Stomach (tissue), 9 donors: ENCODE measurements around the gene PHTF2. TPM values are rescaled to one million over a fixed set of nuclear protein-coding genes. Genes with fewer than 3 reads are reported as not detected.
"Not testable (repeated sequence)": the region's sequence is repeated elsewhere in the genome, so short reads cannot be mapped to it uniquely, and the experiment has no call there.

Source experiments
- DNase-seq, 2 donors: peaks; one replicate each; pipeline versions ENCODE4 v3.0.0 to v3.0.0-alpha.2; 2013 to 2019
- H3K27ac ChIP-seq, 5 donors: fragments of 200-600 bp in 4 of 5; sonication (generic) in 4 of 5; one replicate each; pipeline ENCODE4 v1.5.1; 2013 to 2019; ENCODE audit warnings: mild to moderate bottlenecking in 1 of 5, moderate library complexity in 1 of 5
- H3K27me3 ChIP-seq, 3 donors: fragments of 200-600 bp; sonication (generic); one replicate each; pipeline ENCODE4 v1.5.1; 2017 to 2019; ENCODE audit warnings: mixed run types in 1 of 3
- H3K36me3 ChIP-seq, 4 donors: fragments of 200-600 bp; sonication (generic); 1 replicate in 3 of 4; 2 replicates in 1 of 4; pipeline ENCODE4 v1.5.1; 2016 to 2019
- H3K4me1 ChIP-seq, 4 donors: fragments of 200-600 bp; sonication (generic); one replicate each; pipeline ENCODE4 v1.5.1; 2016 to 2019
- H3K4me3 ChIP-seq, 4 donors: fragments of 200-600 bp; sonication (generic) in 3 of 4; one replicate each; pipeline ENCODE4 v1.5.1; 2016 to 2019; ENCODE audit warnings: mild to moderate bottlenecking in 1 of 4
- H3K9me3 ChIP-seq, 4 donors: fragments of 200-600 bp; sonication (generic); one replicate each; pipeline ENCODE4 v1.5.1; 2016 to 2019
- CTCF ChIP-seq, 7 experiments: fragments of 450-650 bp in 4 of 7; fragments of 200-600 bp in 3 of 7; sonication (generic) in 3 of 7; IDR thresholded peaks; one replicate each; pipeline ENCODE4 v1.5.1; 2016 to 2019; ENCODE audit warnings: antibody characterized with exemption in 7 of 7, control low read depth in 2 of 7, mild to moderate bottlenecking in 1 of 7
- EP300 ChIP-seq: sonication (generic); formaldehyde crosslinking; IDR thresholded peaks from one replicate; pipeline ENCODE4 v1.6.1; 2017; ENCODE audit warnings: antibody characterized with exemption
- POLR2A ChIP-seq, 4 donors: fragments of 450-650 bp; IDR thresholded peaks; one replicate each; pipeline ENCODE4 v1.6.1; 2016; ENCODE audit warnings: antibody characterized with exemption in 4 of 4, control low read depth in 2 of 4, mild to moderate bottlenecking in 1 of 4, moderate library complexity in 1 of 4
- POLR2AphosphoS5 ChIP-seq, 3 donors: sonication (generic); formaldehyde crosslinking; IDR thresholded peaks; one replicate each; pipeline ENCODE4 v1.6.1; 2016; ENCODE audit warnings: antibody characterized with exemption in 3 of 3
- WGBS, 5 donors: extraction: QIAGEN DNeasy Blood & Tissue Kit in 3 of 5; methylation state at CpG; one replicate each; pipeline versions ENCODE4 v1.1.5 to v1.1.7; 2013 to 2018; 5-methylcytosine and 5-hydroxymethylcytosine counted together
- intact Hi-C: fragments of 100-400 bp; cut with DNase I; formaldehyde crosslinking; loops from one replicate; pipeline ENCODE4 v1.15.1; 2023; ENCODE audit warnings: low total_unique reads
- polyA plus RNA-seq, 3 donors: library from polyadenylated mRNA; stranded (reverse); fragments of 200-250 nt; gene quantifications; one replicate each; pipeline ENCODE4 v1.2.3, GENCODE V29; 2013
- total RNA-seq, 5 donors: library from RNA; depleted of rRNA; stranded (reverse); fragments of >200 nt; gene quantifications; one replicate each; pipeline versions ENCODE4 v1.1.0 to v1.2.3, GENCODE V29; 2014 to 2016
- donor health status: healthy with polysubstance abuse.
- donor health status: Bipolar disorder and iron deficiency.
- donor health status: healthy.

PHTF2 gene
- total and polyA plus RNA-seq, 8 donors, result 2.0 to 42.9 (median 12.5) TPM

- DNase-seq, result no peak
- 93 to 98% (median 96%) methylated on average over 2 of the region's 2 CpGs for WGBS, 5 donors
- TF ChIP-seq POLR2A (IDR thresholded peaks at IDR 0.05) (no peak), EP300 (no peak), CTCF (IDR thresholded peaks at IDR 0.05) (no peak), POLR2AphosphoS5 (IDR thresholded peaks at IDR 0.05) (no peak)
- Histone ChIP-seq H3K4me3 (no peak overlapping the region), H3K36me3 (peaks cover 11 to 78% (median 74%) of the 10 kb centered on the region in 4 donors), H3K27me3 (no peaks in the 10 kb centered on the region), H3K9me3 (no peaks in the 10 kb centered on the region), H3K27ac (no peak overlapping the region), H3K4me1 (peaks cover 0 to 9% (median 3%) of the 10 kb centered on the region in 4 donors)
- intact Hi-C loops, result no loop called here
Observed at GRCh38 chr7:77778535-77778934, 20.0 kb upstream of the PHTF2 start.

DNA sequence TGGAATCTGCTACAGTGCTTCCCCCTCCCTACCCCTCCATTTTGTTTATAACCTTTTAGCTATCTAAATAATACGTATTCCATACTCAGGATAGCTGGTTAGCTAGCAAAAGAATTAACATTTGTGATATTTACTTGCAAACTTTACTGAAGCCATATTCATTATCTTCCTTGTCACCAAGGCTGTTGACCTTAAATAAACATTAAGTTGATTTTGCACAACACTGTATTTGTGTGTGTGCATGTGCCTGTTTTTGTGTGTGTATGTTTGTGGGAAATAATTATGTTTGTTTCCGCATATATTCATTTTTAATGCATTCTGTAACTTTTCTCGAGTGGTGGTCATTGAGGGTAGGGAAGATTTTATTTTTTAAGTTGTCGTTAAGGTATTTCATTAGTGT lies 16.2 kb upstream of the PHTF2 start:
- H3K27ac ChIP-seq, result no peak overlapping the region
- peaks cover 3 to 63% (median 39%) of the 10 kb centered on the region in 4 donors for H3K36me3 ChIP-seq
- no peaks in the 10 kb centered on the region for H3K27me3 ChIP-seq
- intact Hi-C loops, result no loop called here
- peaks cover 0 to 9% (median 3%) of the 10 kb centered on the region in 4 donors for H3K4me1 ChIP-seq
- no peak for DNase-seq
- WGBS, 5 donors, result 89 to 94% (median 92%) methylated on average over 4 of the region's 4 CpGs
- H3K9me3 ChIP-seq, result no peaks in the 10 kb centered on the region
- H3K4me3 ChIP-seq, result no peak overlapping the region
- TF ChIP-seq POLR2AphosphoS5 (IDR thresholded peaks at IDR 0.05) (no peak), CTCF (IDR thresholded peaks at IDR 0.05) (no peak), EP300 (no peak), POLR2A (IDR thresholded peaks at IDR 0.05) (no peak)

DNA sequence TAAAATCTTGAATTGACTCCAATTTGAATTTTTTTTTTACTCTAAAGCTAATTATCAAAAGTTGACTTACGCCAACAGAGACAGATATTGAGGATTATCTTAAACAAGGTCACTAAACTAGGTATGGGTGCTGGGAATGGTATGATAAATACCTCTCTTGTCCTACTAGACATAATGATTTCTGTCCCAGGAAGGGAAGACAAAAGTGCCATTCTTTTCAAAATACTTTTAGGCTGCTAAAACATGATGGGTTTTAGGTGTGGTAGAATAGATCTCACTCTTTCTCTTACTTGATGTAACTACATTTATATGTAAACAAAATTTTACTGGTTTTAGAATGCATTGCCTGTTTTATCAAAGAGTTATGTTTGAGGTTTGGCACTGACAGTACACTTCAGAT lies 15.5 kb upstream of the PHTF2 start:
- DNase-seq, result no peak
- H3K36me3 ChIP-seq, result peaks cover 3 to 59% (median 35%) of the 10 kb centered on the region in 4 donors
- no peak overlapping the region for H3K4me3 ChIP-seq
- WGBS, 5 donors, result 57 to 83% (median 76%) methylated on average over 1 of the region's 1 CpG
- H3K27ac ChIP-seq, result no peak overlapping the region
- peaks cover 0 to 9% (median 3%) of the 10 kb centered on the region in 4 donors for H3K4me1 ChIP-seq
- no peaks in the 10 kb centered on the region for H3K27me3 ChIP-seq
- intact Hi-C loops, result no loop called here
- H3K9me3 ChIP-seq, result no peaks in the 10 kb centered on the region
- TF ChIP-seq EP300 (no peak), POLR2AphosphoS5 (IDR thresholded peaks at IDR 0.05) (no peak), CTCF (IDR thresholded peaks at IDR 0.05) (no peak), POLR2A (IDR thresholded peaks at IDR 0.05) (no peak)

DNA sequence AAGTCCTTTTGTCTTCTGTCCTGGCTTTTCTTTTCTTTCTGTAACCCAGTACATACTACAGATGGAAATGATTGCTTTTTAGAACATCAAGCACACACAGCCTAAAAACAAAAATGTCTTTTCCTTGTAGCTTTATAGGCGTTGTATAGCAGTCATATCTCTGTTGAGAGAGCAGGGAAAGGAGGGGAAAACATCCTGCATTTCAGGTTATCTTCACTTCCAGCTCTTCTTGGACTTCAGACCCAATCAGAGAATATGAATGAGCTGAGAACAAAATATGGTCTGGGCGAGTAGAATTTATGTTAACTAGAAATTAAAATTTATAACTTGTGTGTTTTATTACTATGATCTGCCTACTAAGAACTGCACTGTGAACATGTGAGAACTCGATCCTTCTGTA lies 15.0 kb upstream of the PHTF2 start:
- H3K36me3 ChIP-seq, result peaks cover 3 to 55% (median 31%) of the 10 kb centered on the region in 4 donors
- H3K27ac ChIP-seq, result no peak overlapping the region
- DNase-seq, result no peak
- intact Hi-C loops, result no loop called here
- no peaks in the 10 kb centered on the region for H3K9me3 ChIP-seq
- peaks cover 0 to 9% (median 3%) of the 10 kb centered on the region in 4 donors for H3K4me1 ChIP-seq
- no peaks in the 10 kb centered on the region for H3K27me3 ChIP-seq
- no peak overlapping the region for H3K4me3 ChIP-seq
- no peak for TF ChIP-seq EP300
- TF ChIP-seq CTCF (IDR thresholded peaks at IDR 0.05), result no peak
- no peak for TF ChIP-seq POLR2AphosphoS5 (IDR thresholded peaks at IDR 0.05)
- no peak for TF ChIP-seq POLR2A (IDR thresholded peaks at IDR 0.05)
- 76 to 91% (median 85%) methylated on average over 3 of the region's 3 CpGs for WGBS, 5 donors

GRCh38 chr7:77784426-77784825 lies 14.1 kb upstream of the PHTF2 start:
- H3K4me1 ChIP-seq, H3K27ac ChIP-seq, DNase-seq, H3K9me3 ChIP-seq, H3K4me3 ChIP-seq, H3K27me3 ChIP-seq, intact Hi-C loops: not testable (repeated sequence)
- WGBS, 5 donors, result 93 to 99% (median 96%) methylated on average over 10 of the region's 10 CpGs
- peaks cover 0 to 47% (median 22%) of the 10 kb centered on the region in 4 donors for H3K36me3 ChIP-seq
